ENCODE data around the gene RSPH10B2.
"Not testable (repeated sequence)": the region's sequence is repeated elsewhere in the genome, so short reads cannot be mapped to it uniquely, and the experiment has no call there.

Gene RSPH10B2

GRCh38 chr7:6800331-6800730, 46.4 kb downstream of the RSPH10B2 start:
- not testable (repeated sequence) for H3K4me3 Mint-ChIP-seq

DNA sequence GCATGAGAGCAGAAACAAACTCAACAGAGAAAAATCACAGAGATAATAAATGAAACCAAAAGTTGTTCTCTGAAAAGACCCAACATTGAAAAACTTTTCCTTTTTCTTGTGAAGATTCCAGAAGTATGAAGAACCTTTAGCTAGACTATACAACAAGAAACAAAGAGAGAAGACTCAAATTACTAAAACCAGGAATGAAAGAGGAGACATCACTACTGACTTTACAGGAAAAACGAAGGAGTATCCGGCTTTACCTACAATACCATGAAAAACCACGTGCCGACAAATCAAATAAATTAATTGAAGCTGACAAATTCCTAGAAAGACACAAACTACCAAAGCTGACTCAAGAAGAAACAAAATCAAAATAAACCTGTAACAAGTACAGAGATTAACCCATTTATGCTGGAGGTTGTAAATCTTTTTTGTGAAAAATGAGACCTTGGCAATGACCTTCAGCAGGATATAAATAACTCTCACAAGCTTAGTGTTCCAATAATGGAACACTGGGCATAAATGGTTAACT, 53.6 kb downstream of the RSPH10B2 start:
- H3K4me1 Mint-ChIP-seq (ENCODE audit: low read depth); H3K9me3 Mint-ChIP-seq; H3K36me3 Mint-ChIP-seq (ENCODE audit: low read depth): not testable (repeated sequence)

More at GRCh38 chr7:6800331-6800730, 46.4 kb downstream of the RSPH10B2 start:
- H3K27ac Mint-ChIP-seq; DNase-seq (ENCODE audit: low spot score); H3K36me3 Mint-ChIP-seq (ENCODE audit: low read depth); H3K27me3 Mint-ChIP-seq (ENCODE audit: low read depth); H3K9me3 Mint-ChIP-seq; H3K4me1 Mint-ChIP-seq (ENCODE audit: low read depth): not testable (repeated sequence)

GRCh38 chr7:6807959-6808358, 54.1 kb downstream of the RSPH10B2 start:
- H3K4me3 Mint-ChIP-seq; DNase-seq (ENCODE audit: low spot score); H3K9me3 Mint-ChIP-seq; H3K27ac Mint-ChIP-seq; H3K4me1 Mint-ChIP-seq (ENCODE audit: low read depth); H3K27me3 Mint-ChIP-seq (ENCODE audit: low read depth); H3K36me3 Mint-ChIP-seq (ENCODE audit: low read depth): not testable (repeated sequence)

More for the DNA sequence above, 53.6 kb downstream of the RSPH10B2 start:
- H3K27me3 Mint-ChIP-seq (ENCODE audit: low read depth); DNase-seq (ENCODE audit: low spot score); H3K27ac Mint-ChIP-seq; H3K4me3 Mint-ChIP-seq: not testable (repeated sequence)

DNA sequence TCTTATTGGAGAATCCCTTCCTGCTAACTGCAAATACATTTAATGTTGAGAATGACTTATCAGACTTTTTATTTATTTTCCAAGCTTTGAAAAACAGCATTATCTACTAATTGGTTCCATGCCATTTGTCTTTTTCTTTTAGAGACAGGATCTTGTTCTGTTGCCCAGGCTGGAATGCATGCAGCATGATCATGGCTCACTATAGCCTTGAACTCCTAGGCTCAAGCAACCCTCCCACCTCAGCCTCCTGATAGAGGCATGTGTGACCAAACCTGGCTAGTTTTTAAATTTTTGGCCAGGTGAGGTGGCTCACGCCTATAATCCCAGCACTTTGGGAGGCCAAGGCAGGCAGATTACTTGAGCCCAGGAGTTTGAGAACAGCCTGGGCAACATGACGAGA, 59.1 kb downstream of the RSPH10B2 start:
- not testable (repeated sequence) for H3K4me1 Mint-ChIP-seq (ENCODE audit: low read depth); H3K27me3 Mint-ChIP-seq (ENCODE audit: low read depth); H3K4me3 Mint-ChIP-seq; H3K9me3 Mint-ChIP-seq; DNase-seq (ENCODE audit: low spot score); H3K27ac Mint-ChIP-seq
- H3K36me3 Mint-ChIP-seq (ENCODE audit: low read depth): peaks cover 19% of the 10 kb centered on the region

DNA sequence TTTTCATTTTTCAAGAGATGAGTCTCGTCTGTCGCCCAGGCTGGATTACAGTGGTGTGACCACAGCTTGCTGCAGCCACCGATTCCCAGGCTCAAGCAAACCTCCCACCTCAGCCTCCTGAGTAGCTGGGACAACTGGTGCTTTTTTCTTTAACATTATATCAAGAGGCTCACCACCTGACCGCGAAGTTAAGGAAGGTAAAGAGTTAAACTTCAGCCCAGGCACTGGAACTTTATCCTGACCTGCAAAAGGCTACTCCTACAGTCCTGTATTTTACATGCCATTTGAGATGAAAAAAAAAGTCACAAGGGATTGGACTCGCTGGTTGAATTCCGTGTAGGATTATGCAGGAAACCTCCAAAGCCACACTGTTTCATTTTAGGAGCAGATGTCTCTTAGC, 61.6 kb downstream of the RSPH10B2 start:
- H3K27ac Mint-ChIP-seq; H3K27me3 Mint-ChIP-seq (ENCODE audit: low read depth); H3K4me1 Mint-ChIP-seq (ENCODE audit: low read depth); H3K9me3 Mint-ChIP-seq; H3K4me3 Mint-ChIP-seq; DNase-seq (ENCODE audit: low spot score): not testable (repeated sequence)
- H3K36me3 Mint-ChIP-seq (ENCODE audit: low read depth): peaks cover 22% of the 10 kb centered on the region

DNA sequence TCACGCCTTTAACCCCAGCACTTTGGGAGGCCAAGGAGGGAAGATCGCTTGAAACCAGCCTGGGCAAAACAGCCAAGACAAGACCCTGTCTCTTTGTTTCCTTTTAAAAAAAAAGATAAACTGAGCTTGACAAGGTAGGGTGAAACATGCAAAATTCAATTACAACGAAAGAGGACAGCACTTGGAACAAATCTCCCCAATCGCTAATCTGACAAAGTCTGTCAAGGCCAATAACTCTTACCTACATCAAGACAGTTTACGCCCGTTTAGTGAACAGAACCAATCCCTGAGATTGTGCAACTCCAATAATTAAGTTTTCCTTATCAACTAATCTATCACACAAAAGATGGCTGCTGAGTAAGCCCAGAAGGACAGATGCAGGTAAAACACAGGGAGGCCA, 67.7 kb downstream of the RSPH10B2 start:
- H3K4me1 Mint-ChIP-seq (ENCODE audit: low read depth); H3K27me3 Mint-ChIP-seq (ENCODE audit: low read depth); DNase-seq (ENCODE audit: low spot score); H3K9me3 Mint-ChIP-seq; H3K4me3 Mint-ChIP-seq; H3K27ac Mint-ChIP-seq: not testable (repeated sequence)
- peaks cover 22% of the 10 kb centered on the region for H3K36me3 Mint-ChIP-seq (ENCODE audit: low read depth)

GRCh38 chr7:6825236-6826125, 71.6 kb downstream of the RSPH10B2 start:
- H3K27me3 Mint-ChIP-seq (ENCODE audit: low read depth); H3K4me1 Mint-ChIP-seq (ENCODE audit: low read depth); H3K9me3 Mint-ChIP-seq; DNase-seq (ENCODE audit: low spot score): not testable (repeated sequence)
- peaks cover 18% of the 10 kb centered on the region for H3K36me3 Mint-ChIP-seq (ENCODE audit: low read depth)
- peak overlapping the region; percentile 75 for H3K27ac Mint-ChIP-seq
- peak overlapping the region; percentile 90 for H3K4me3 Mint-ChIP-seq

- Mint-ChIP-seq H3K27me3 (ENCODE audit: low read depth) (peaks cover 12% of the 10 kb centered on the region), H3K4me3 (peak within 1 kb of the TSS; percentile 90), H3K36me3 (ENCODE audit: low read depth) (peaks cover 17% of the 10 kb centered on the region), H3K27ac (peak within 1 kb of the TSS; percentile 93)
- not testable (repeated sequence) for H3K4me1 Mint-ChIP-seq (ENCODE audit: low read depth); H3K9me3 Mint-ChIP-seq
- peak; percentile 91 for DNase-seq (ENCODE audit: low spot score)
These were observed 72.2 kb downstream of the RSPH10B2 start, which contains the start of gene CCZ1B for GRCh38 chr7:6826151-6826550. Gene CCZ1B, minus strand, starts transcription at chr7:6826275. Its CDS starts 78 bp downstream, at chr7:6826197.

DNA sequence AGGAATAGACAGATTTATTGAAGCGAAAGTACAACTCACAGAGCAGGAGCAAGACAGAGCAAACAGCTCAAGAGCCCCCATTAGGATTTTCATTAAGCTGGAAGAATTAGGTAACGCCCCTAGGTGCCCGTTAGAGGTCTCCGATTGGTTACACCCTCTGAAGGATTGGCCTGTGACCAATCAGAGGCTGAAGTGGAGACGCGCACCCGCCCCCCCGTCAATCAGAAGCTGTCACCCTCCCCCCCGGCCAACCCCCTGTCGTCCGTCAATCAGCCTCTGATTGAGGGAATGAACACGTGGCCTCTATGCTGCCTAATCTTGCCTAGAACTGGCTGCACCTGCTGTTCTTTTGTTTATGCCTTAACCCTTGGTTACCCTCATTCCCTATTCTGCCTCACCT, 73.3 kb downstream of the RSPH10B2 start:
- peaks cover 12% of the 10 kb centered on the region for H3K36me3 Mint-ChIP-seq (ENCODE audit: low read depth)
- H3K4me1 Mint-ChIP-seq (ENCODE audit: low read depth); DNase-seq (ENCODE audit: low spot score); H3K9me3 Mint-ChIP-seq: not testable (repeated sequence)
- peak overlapping the region; percentile 45 for H3K27ac Mint-ChIP-seq
- H3K27me3 Mint-ChIP-seq (ENCODE audit: low read depth): peaks cover 18% of the 10 kb centered on the region
- H3K4me3 Mint-ChIP-seq: peak overlapping the region; percentile 42

- peaks cover 18% of the 10 kb centered on the region for H3K27me3 Mint-ChIP-seq (ENCODE audit: low read depth)
- not testable (repeated sequence) for H3K4me3 Mint-ChIP-seq; H3K9me3 Mint-ChIP-seq; DNase-seq (ENCODE audit: low spot score); H3K4me1 Mint-ChIP-seq (ENCODE audit: low read depth); H3K36me3 Mint-ChIP-seq (ENCODE audit: low read depth); H3K27ac Mint-ChIP-seq
These were observed 75.7 kb downstream of the RSPH10B2 start for GRCh38 chr7:6829616-6830015.

GRCh38 chr7:6830026-6830425, 76.1 kb downstream of the RSPH10B2 start:
- H3K9me3 Mint-ChIP-seq; H3K27ac Mint-ChIP-seq; H3K36me3 Mint-ChIP-seq (ENCODE audit: low read depth); H3K4me1 Mint-ChIP-seq (ENCODE audit: low read depth); DNase-seq (ENCODE audit: low spot score); H3K4me3 Mint-ChIP-seq: not testable (repeated sequence)
- H3K27me3 Mint-ChIP-seq (ENCODE audit: low read depth): peaks cover 22% of the 10 kb centered on the region

DNA sequence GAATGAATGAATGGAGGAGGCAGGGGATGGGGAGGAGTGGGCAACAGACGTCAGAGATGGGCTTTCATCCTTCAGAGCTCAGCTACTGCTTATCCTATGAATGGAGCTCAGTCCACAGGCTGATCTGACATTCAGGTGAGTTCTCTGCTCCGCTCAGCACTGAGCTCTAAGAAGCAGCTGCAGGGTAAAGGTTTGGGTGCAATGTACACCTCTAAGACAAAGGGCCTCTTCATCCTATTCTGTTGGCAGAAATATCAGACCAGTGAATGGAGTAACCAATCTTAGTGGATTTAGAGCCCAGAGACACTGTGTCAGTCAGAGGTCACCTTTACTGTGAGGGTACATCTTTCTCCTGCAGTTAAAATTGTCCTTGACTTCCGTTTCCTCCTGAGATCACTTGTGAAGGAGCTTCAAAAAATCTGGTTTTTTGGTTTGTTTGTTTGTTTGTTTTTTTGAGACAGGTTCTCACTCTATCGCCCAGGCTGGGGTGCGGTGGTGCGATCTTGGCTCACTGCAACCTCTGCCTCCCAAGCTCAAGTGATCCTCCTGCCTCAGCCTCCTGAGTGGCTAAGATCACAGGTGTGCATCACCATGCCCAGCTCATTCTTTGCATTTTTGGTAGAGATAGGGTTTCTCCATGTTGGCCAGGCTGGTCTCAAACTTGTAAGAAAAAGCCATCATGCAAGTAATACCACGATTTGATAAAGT, 77.3 kb downstream of the RSPH10B2 start:
- Mint-ChIP-seq H3K36me3 (ENCODE audit: low read depth) (peaks cover 3% of the 10 kb centered on the region), H3K27ac (no peak overlapping the region), H3K27me3 (ENCODE audit: low read depth) (peaks cover 25% of the 10 kb centered on the region), H3K4me1 (ENCODE audit: low read depth) (peaks cover 2% of the 10 kb centered on the region), H3K9me3 (no peaks in the 10 kb centered on the region), H3K4me3 (no peak overlapping the region)
- DNase-seq (ENCODE audit: low spot score): no peak

GRCh38 chr7:6833636-6834035, 79.7 kb downstream of the RSPH10B2 start:
- no peak overlapping the region for H3K27ac Mint-ChIP-seq
- no peak overlapping the region for H3K4me3 Mint-ChIP-seq
- DNase-seq (ENCODE audit: low spot score): no peak
- H3K4me1 Mint-ChIP-seq (ENCODE audit: low read depth): no peaks in the 10 kb centered on the region
- H3K36me3 Mint-ChIP-seq (ENCODE audit: low read depth): no peaks in the 10 kb centered on the region
- no peaks in the 10 kb centered on the region for H3K9me3 Mint-ChIP-seq
- H3K27me3 Mint-ChIP-seq (ENCODE audit: low read depth): peaks cover 25% of the 10 kb centered on the region

GRCh38 chr7:6835521-6835920, 81.6 kb downstream of the RSPH10B2 start:
- not testable (repeated sequence) for H3K4me3 Mint-ChIP-seq; H3K36me3 Mint-ChIP-seq (ENCODE audit: low read depth); DNase-seq (ENCODE audit: low spot score); H3K27ac Mint-ChIP-seq; H3K4me1 Mint-ChIP-seq (ENCODE audit: low read depth); H3K9me3 Mint-ChIP-seq
- peaks cover 20% of the 10 kb centered on the region for H3K27me3 Mint-ChIP-seq (ENCODE audit: low read depth)
